ENCODE measurements around the gene RASA3.

GRCh38 chr13:114000151-114001040, 132.0 kb downstream of the RASA3 start:
- TF ChIP-seq, protein P1, sequence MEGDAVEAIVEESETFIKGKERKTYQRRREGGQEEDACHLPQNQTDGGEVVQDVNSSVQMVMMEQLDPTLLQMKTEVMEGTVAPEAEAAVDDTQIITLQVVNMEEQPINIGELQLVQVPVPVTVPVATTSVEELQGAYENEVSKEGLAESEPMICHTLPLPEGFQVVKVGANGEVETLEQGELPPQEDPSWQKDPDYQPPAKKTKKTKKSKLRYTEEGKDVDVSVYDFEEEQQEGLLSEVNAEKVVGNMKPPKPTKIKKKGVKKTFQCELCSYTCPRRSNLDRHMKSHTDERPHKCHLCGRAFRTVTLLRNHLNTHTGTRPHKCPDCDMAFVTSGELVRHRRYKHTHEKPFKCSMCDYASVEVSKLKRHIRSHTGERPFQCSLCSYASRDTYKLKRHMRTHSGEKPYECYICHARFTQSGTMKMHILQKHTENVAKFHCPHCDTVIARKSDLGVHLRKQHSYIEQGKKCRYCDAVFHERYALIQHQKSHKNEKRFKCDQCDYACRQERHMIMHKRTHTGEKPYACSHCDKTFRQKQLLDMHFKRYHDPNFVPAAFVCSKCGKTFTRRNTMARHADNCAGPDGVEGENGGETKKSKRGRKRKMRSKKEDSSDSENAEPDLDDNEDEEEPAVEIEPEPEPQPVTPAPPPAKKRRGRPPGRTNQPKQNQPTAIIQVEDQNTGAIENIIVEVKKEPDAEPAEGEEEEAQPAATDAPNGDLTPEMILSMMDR (IDR thresholded peaks at IDR 0.05): no peak
- TF ChIP-seq POLR2A (IDR thresholded peaks at IDR 0.05): no peak

All from transverse colon (tissue), 3 donors.